Neural cell (in vitro differentiated cells): ENCODE results near the gene STKLD1. TPM values are rescaled to one million over a fixed set of nuclear protein-coding genes. Genes with fewer than 3 reads are reported as not detected.

Experiments used
- H2AFZ ChIP-seq: fragments of 200-600, 300-800 bp; sonication (generic), shearing (Covaris generic); 2 replicates; pipeline ENCODE4 v1.6.0; 2014; ENCODE audit warnings: low read depth, mild to moderate bottlenecking, antibody characterized with exemption, low read length, moderate library complexity
- H3F3A ChIP-seq: fragments of 200-600 bp; shearing (Covaris generic); 2 replicates; pipeline ENCODE4 v1.6.1; 2016; ENCODE audit warnings: mild to moderate bottlenecking, moderate library complexity, mixed read lengths, antibody characterized with exemption, low read length; ENCODE audit not compliant: insufficient read depth, poor library complexity, severe bottlenecking
- H3K27ac ChIP-seq: fragments of 200-600, 300-800 bp; sonication (generic), shearing (Covaris generic); 2 replicates; pipeline ENCODE4 v1.5.1; 2014; ENCODE audit warnings: mild to moderate bottlenecking, low read length, moderate library complexity
- H3K27me3 ChIP-seq: fragments of 300-800, 200-600 bp; sonication (generic), shearing (Covaris generic); 2 replicates; pipeline ENCODE4 v1.6.0; 2014; ENCODE audit warnings: mild to moderate bottlenecking, low read depth, low read length, moderate library complexity; ENCODE audit not compliant: insufficient read depth
- H3K36me3 ChIP-seq: fragments of 300-800, 200-600 bp; sonication (generic), shearing (Covaris generic); 2 replicates; pipeline ENCODE4 v1.5.1; 2014; ENCODE audit warnings: mild to moderate bottlenecking, antibody characterized with exemption, low read length, moderate library complexity; ENCODE audit not compliant: insufficient read depth
- H3K4me2 ChIP-seq: fragments of 300-800, 200-600 bp; sonication (generic), shearing (Covaris generic); 2 replicates; pipeline ENCODE4 v1.6.0; 2014; ENCODE audit warnings: mild to moderate bottlenecking, low read length
- H3K4me3 ChIP-seq: fragments of 300-800, 200-600 bp; sonication (generic), shearing (Covaris generic); 2 replicates; pipeline ENCODE4 v1.5.1; 2014; ENCODE audit warnings: mild to moderate bottlenecking, low read length, moderate library complexity
- H3K79me2 ChIP-seq: fragments of 200-600 bp; shearing (Covaris generic); replicated peaks from 2 replicates; pipeline ENCODE4 v1.6.0; 2014; ENCODE audit warnings: mild to moderate bottlenecking, low read length, moderate library complexity; ENCODE audit not compliant: insufficient read depth
- H3K9ac ChIP-seq: fragments of 300-800, 200-600 bp; sonication (generic), shearing (Covaris generic); 2 replicates; pipeline ENCODE4 v1.6.1; 2016; ENCODE audit warnings: mild to moderate bottlenecking, low read length, mixed read lengths
- H3K9me2 ChIP-seq: fragments of 200-600 bp; shearing (Covaris generic); 2 replicates; pipeline ENCODE4 v1.6.1; 2016; ENCODE audit warnings: mild to moderate bottlenecking, low read length, mixed read lengths; ENCODE audit not compliant: insufficient read depth
- H3K9me3 ChIP-seq: fragments of 200-600, 300-800 bp; sonication (generic), shearing (Covaris generic); 2 replicates; pipeline ENCODE4 v1.6.1; 2016; ENCODE audit warnings: mild to moderate bottlenecking, mixed run types, low read length, moderate library complexity, mixed read lengths
- H4K20me1 ChIP-seq: fragments of 200-600 bp; shearing (Covaris generic); 2 replicates; pipeline ENCODE4 v1.6.1; 2016; ENCODE audit warnings: mild to moderate bottlenecking, mixed run types; ENCODE audit not compliant: insufficient read depth
- CTCF ChIP-seq: fragments of 450-650 bp; IDR thresholded peaks from 2 replicates; pipeline ENCODE4 v1.5.1; 2014; ENCODE audit warnings: antibody characterized with exemption, mild to moderate bottlenecking, moderate library complexity; ENCODE audit not compliant: poor library complexity, severe bottlenecking
- EP300 ChIP-seq: fragments of 450-650 bp; conservative IDR thresholded peaks from 2 replicates; pipeline ENCODE4 v1.6.1; 2014; ENCODE audit warnings: antibody characterized with exemption, mild to moderate bottlenecking, moderate library complexity; ENCODE audit not compliant: poor library complexity, severe bottlenecking
- EZH2 ChIP-seq: fragments of 200-600, 300-800 bp; shearing (Covaris generic), sonication (generic); IDR thresholded peaks from 2 replicates; pipeline ENCODE4 v1.6.1; 2014; ENCODE audit warnings: antibody characterized with exemption, low read length, borderline replicate concordance, mild to moderate bottlenecking; ENCODE audit not compliant: insufficient read depth, poor library complexity, severe bottlenecking
- MXI1 ChIP-seq: fragments of 450-650 bp; conservative IDR thresholded peaks from 2 replicates; pipeline ENCODE4 v1.6.1; 2014; ENCODE audit warnings: antibody characterized with exemption, mild to moderate bottlenecking; ENCODE audit not compliant: poor library complexity, severe bottlenecking
- POLR2AphosphoS5 ChIP-seq: IDR thresholded peaks from 2 replicates; pipeline ENCODE4 v1.6.1; 2012
- RAD21 ChIP-seq: fragments of 450-650 bp; conservative IDR thresholded peaks from 2 replicates; pipeline ENCODE4 v1.6.1; 2014; ENCODE audit warnings: antibody characterized with exemption, mild to moderate bottlenecking, moderate library complexity
- REST ChIP-seq: IDR thresholded peaks from 2 replicates; pipeline ENCODE4 v1.6.1; 2012; ENCODE audit warnings: borderline replicate concordance
- SMC3 ChIP-seq: fragments of 450-650 bp; conservative IDR thresholded peaks from 2 replicates; pipeline ENCODE4 v1.6.1; 2014; ENCODE audit warnings: antibody characterized with exemption, mild to moderate bottlenecking, moderate library complexity; ENCODE audit not compliant: poor library complexity
- TAF1 ChIP-seq: IDR thresholded peaks from 2 replicates; pipeline ENCODE4 v1.6.1; 2012; ENCODE audit warnings: low read depth
- polyA plus RNA-seq: library from polyadenylated mRNA; depleted of rRNA; stranded (reverse); fragments of >200 nt; gene quantifications from 2 replicates; pipeline ENCODE4 v1.2.3, GENCODE V29; 2014

STKLD1 gene
- polyA plus RNA-seq, 1 donor from 2014 or later = 1.1 TPM

- Histone ChIP-seq H4K20me1 (no peaks in the 10 kb centered on the region), H3K27ac (no peak overlapping the region), H3K9me3 (no peaks in the 10 kb centered on the region), H3F3A (no peaks in the 10 kb centered on the region), H3K36me3 (no peaks in the 10 kb centered on the region), H3K9ac (no peak overlapping the region), H3K4me3 (no peak overlapping the region), H3K9me2 (no peaks in the 10 kb centered on the region), H3K4me2 (no peak overlapping the region), H3K27me3 (no peaks in the 10 kb centered on the region), H3K79me2 (peaks cover 44% of the 10 kb centered on the region), H2AFZ (no peak overlapping the region)
- TF ChIP-seq CTCF (no peak), REST (no peak), MXI1 (no peak), EP300 (no peak), SMC3 (no peak), TAF1 (no peak), POLR2AphosphoS5 (no peak), RAD21 (no peak), EZH2 (no peak)
Measured at GRCh38 chr9:133369933-133370332, 6.2 kb upstream of the STKLD1 start.

- H3K9ac ChIP-seq = no peak overlapping the region
- H3K27me3 ChIP-seq = no peaks in the 10 kb centered on the region
- H3F3A ChIP-seq = no peaks in the 10 kb centered on the region
- no peak overlapping the region for H2AFZ ChIP-seq
- H3K9me3 ChIP-seq = no peaks in the 10 kb centered on the region
- no peak overlapping the region for H3K4me3 ChIP-seq
- H4K20me1 ChIP-seq = no peaks in the 10 kb centered on the region
- H3K9me2 ChIP-seq = no peaks in the 10 kb centered on the region
- no peak overlapping the region for H3K4me2 ChIP-seq
- no peak for TF ChIP-seq EP300
- TF ChIP-seq POLR2AphosphoS5 = no peak
- TF ChIP-seq EZH2 = no peak
- no peaks in the 10 kb centered on the region for H3K36me3 ChIP-seq
- peaks cover 49% of the 10 kb centered on the region for H3K79me2 ChIP-seq
- no peak overlapping the region for H3K27ac ChIP-seq
Measured at GRCh38 chr9:133370685-133371084, 5.5 kb upstream of the STKLD1 start.
